GM12892 (cell line): ENCODE measurements around the gene PSEN2.

ENCODE experiments used
- DNase-seq: peaks from one replicate; pipeline ENCODE4 v3.0.0; 2011; ENCODE audit not compliant: insufficient read length
- FAIRE-seq: peaks from 2 replicates; lab custom pipeline; 2011; peaks lifted over from hg19 to GRCh38; lab: Jason Lieb, UNC
- POLR2A ChIP-seq: IDR thresholded peaks from 2 replicates; pipeline ENCODE4 v1.6.1; 2011; ENCODE audit warnings: low read depth, low read length, control low read depth
- POLR2AphosphoS5 ChIP-seq: IDR thresholded peaks from 2 replicates; pipeline ENCODE4 v1.6.1; 2011; ENCODE audit warnings: low read depth, low read length, control low read depth
- TAF1 ChIP-seq: IDR thresholded peaks from 2 replicates; pipeline ENCODE4 v1.6.1; 2011; ENCODE audit warnings: low read depth, mild to moderate bottlenecking, control low read depth, low read length, borderline replicate concordance

Gene PSEN2

DNA sequence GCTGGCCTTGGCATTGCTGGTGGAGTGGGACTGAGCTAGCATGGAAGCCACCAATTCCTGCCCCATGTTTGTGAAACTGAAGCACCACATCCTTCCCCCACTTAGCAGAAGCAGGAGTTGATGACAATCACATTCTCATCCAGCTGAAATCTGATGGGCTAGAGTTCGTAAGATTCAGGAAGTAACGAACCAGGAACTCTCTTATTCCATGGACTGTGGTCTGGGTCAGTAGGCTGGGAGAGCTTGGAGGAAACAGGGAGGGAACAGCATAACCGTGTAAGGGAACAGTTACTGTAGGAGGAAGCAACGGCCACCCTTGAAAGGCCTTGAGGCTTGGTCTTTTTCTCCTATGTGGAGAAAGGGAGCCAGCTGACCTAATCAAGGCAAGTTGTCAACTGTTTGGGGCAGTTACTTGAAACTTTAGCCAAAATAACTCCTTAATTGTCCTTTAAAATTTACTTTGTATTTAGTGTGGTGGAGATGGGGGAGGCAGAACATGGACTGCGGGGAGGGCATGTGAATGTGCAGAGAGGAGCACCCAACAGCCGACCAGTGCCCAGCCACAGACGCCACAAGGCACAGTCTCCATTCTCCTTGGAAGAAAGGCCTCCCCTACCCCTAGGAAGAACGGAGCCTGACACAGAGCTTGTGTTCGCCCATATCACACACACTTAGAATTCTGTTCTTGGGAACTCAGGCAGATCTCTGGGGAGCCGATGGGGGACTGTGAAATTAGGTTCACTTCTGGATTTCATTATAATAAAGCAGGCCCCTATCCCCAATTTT, 67.7 kb downstream of the PSEN2 start:
- FAIRE-seq, result peak; percentile 9
- no peak for DNase-seq
- no peak for TF ChIP-seq TAF1
- no peak for TF ChIP-seq POLR2AphosphoS5
- no peak for TF ChIP-seq POLR2A

DNA sequence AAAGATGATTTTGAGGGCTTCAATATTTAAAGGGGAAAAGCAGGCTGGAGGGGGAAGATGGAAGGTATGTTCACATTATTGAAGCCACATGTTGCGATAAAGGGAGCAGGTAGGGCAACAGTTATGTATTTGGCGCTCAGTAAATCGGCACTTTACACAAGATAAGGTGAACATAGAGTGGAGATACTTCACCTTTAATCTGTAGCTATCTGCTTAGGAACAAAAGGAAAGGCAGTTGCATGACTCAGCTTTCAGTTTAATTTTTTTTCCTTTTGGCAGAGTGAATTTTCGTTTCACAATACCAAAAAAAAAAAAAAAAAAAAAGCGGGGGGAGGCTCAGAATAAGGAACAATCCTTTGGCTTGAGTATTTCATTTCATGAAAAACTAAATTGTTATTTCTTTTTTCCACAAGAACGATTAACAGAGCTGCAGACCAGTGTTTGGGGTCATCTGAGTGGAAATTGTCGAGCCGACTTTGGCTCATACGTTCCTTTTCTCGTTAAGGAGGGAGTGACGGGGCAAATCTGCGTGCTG, 68.6 kb downstream of the PSEN2 start:
- TF ChIP-seq TAF1, result no peak
- peak; percentile 66 for FAIRE-seq

DNA sequence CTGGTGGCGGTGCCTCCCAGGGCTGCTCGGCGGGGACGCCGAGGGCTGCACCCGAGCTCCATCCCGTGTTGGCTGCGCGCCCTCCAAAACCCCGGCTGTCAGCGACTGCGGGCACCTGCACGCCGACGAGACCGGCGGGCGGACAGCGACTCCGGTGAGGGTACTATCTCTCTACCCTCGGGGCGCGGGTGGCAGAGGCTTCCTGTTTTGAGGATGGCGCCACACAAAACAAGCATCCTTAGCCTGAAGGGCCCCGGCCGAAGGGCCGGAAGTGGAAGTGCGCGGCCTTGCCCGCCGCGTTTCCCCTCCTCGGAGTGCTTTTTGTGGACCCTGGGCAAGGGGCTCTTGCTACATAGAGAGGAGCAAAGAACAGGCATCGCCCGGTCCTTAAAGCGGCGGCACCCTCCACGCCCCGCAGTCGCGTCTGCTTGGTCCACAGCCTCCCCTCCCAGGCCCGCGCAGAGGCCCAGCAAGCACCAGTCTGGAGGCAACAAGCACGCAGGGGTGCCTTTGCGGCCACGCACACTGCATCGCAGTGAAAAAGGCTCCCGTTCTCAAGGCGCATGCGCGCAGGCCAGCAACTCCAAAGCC, 69.1 kb downstream of the PSEN2 start:
- DNase-seq (peak; percentile 51), FAIRE-seq (no peak)

More for the DNA sequence above, 68.6 kb downstream of the PSEN2 start:
- DNase-seq, result no peak

DNA sequence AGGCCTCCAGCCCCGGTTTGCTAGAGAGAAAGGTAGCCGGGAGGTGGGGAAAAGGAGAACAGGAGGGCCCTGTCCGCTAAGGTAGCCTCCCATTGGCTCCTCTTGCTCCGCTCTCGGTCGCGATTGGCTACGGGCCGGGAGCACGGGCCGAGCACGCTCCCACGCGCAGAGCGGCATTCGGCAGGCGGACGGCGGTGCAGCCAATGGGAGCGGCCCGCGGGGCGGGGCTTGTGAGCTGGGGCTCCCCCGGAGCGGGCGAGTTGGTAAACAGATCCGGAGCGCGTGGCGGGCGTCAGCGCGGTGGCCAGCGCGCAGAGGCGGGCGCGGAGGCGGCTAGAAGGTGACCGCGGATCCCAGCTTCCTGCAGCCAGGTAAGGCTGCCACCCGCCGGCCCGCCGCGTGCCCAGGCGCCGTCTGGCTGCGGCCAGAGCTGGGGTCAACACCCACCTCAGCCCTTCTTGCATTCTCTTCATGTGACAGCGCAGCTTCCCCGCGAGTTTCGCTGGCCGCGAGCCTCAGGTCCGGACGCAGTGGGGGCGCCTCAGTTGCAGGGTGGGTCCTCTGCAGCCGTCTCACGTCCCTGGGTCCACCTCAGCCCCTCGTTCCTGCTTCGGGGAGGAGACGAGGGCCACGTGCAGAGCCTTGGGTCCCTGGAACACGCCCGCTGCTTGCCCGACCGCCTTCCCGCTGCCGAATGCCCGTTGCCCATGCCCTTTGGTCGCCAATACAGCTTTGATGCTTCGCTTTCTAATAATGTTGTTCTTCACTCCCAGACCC, 69.8 kb downstream of the PSEN2 start, which contains the start of gene COQ8A:
Gene COQ8A (plus strand): TSS at position 266 of the 777 bp plus-strand sequence. CDS start 21,092 bp downstream, outside the sequence.
- peak; percentile 96 for DNase-seq
- TF ChIP-seq POLR2A, result no peak
- TF ChIP-seq TAF1, result no peak
- TF ChIP-seq POLR2AphosphoS5, result no peak
- FAIRE-seq, result peak; percentile 99

More for the DNA sequence above, 69.1 kb downstream of the PSEN2 start:
- TF ChIP-seq TAF1 (peak; percentile 41; the same call in 1 of the 2 replicates), POLR2AphosphoS5 (peak; percentile 93), POLR2A (peak; percentile 95)

DNA sequence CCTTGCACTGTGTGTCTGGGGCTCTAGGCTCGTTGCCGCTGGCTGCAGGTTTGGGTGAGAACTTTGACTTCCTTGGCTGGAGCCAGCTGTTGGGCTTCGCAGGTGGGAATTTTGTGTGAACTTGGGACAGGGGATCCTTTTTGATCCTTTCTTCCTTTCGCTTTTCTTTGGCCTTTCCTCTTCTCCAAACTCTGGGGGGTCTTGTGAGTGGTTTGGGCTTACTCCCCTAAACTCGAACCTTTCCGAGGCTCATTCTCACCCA, 70.3 kb downstream of the PSEN2 start:
- TF ChIP-seq POLR2A, result no peak
- no peak for TF ChIP-seq TAF1
- no peak for TF ChIP-seq POLR2AphosphoS5
- FAIRE-seq (no peak), DNase-seq (no peak)

DNA sequence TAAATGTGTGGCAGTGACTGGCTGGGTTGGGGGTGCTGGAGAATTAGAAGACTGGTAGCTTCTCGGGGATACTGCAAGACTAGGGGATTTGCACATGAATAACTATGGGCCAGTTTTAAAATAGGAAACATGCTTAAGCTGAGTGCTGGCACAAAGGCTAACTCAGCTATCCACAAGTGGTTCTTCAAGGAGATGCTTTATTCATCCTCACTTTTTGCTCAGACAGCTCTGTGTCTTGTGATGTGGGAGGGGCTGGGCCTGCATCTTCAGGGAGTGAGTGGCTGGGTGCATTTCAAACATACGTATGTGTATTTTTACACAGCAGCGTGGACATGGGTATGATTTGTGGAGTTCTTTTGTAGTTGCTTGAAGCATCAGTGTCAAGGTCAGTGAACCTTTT, 72.0 kb downstream of the PSEN2 start:
- DNase-seq (no peak), FAIRE-seq (no peak)
- no peak for TF ChIP-seq POLR2A
- TF ChIP-seq POLR2AphosphoS5, result no peak
- TF ChIP-seq TAF1, result no peak

DNA sequence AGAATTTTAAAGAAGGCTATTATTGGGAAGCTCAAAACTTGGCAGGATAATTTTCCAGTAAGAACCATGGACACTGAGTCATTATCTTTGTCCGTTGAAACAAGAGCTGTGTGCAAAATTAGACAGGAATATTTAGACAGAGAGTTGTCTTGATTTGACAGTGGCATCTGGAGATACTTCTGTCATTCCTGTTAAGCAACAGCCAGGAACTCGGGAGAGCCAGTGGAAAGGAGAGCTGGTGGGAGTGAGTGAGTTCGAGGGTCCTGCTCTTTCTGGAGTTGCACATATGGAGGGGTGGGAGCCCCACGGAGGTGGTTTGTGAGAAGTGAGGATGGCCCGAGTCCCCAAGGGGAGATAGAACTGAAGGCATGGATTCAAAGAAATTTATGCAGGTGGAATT, 72.7 kb downstream of the PSEN2 start:
- FAIRE-seq (no peak), DNase-seq (no peak)
- TF ChIP-seq POLR2AphosphoS5, result no peak
- TF ChIP-seq POLR2A, result no peak
- TF ChIP-seq TAF1, result no peak

DNA sequence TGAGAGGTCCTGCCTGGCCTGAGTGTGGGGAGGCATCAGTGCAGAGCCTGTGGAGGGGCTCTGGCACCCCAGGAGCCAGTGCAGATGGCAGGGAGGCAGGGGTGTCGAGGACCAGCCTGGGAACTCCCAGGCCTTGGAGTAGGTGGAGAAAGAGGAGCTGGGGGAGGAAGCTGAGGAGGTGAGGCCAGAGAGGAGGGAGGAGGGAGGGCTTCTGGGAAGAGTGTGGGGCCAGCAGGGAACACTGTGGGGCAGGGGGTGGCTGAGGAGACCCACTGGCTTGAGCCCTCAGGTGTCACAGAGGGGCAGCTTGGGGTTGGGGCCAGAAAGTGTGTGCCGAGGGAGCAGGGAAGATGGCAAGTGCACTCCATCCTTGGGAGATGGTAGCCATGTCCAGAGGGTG, 73.5 kb downstream of the PSEN2 start:
- DNase-seq (no peak), FAIRE-seq (no peak)
- TF ChIP-seq POLR2A (no peak), TAF1 (no peak), POLR2AphosphoS5 (no peak)

DNA sequence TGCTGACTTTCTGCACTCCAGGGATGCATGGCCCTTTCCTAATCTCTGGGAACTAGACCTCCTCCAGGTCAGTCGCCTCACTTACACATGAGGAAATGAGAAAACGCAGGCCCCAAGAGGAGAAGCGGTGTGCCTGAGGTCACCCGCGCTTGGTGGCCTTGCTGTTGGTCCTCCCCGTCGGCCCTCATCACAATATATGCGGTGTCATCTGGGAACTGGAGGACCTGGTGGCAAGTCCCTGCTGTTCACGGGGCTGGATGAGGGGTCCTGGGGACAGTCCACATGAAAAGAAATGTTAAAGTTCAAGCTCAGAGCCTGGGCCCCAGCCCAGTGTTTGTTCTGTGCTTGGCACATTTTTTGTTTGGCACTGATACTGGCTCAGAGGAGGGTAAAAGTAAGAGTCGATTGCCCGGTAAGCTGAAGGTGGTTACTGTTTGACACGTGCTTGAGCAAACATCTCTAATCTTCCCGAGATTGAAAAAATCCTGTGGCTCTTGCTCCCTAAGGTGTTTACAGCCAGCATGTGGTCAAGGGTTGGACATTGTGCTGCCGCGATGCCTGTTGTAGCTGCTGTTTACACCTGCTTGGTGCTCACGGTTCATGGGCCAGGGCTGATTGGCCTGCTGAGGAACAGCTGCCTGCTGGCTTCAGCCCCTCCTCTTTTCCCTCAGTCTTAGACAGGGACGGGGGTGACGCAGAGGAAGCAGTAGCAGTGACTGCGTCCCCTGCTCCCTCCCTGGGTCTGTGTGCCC, 74.9 kb downstream of the PSEN2 start:
- FAIRE-seq (no peak), DNase-seq (no peak)
- TF ChIP-seq POLR2AphosphoS5 (no peak), TAF1 (no peak), POLR2A (no peak)
